ENCODE measurements around the gene C1QL4. TPM values are rescaled to one million over a fixed set of nuclear protein-coding genes. Genes with fewer than 3 reads are reported as not detected.

C1QL4 gene
- total RNA-seq, 2 experiments from 2014 or later: not detected

DNA sequence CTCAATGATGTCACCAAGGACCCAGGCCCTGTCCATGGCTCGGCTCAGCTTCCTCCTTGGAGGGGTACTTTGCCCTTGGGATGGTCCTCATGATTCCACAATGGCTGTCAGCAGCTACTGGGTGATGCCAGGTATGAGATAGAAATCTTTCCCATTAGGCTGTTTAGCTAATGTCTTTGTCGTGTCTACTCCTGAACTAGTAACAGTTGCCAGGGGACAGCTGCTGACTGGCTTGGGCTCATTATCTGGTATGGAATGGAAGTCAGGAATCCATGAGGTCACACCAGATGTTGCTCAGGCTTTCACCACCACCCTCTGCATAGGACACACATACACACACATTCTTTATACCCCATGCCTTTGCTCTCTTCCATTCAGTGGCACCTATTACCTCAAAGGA lies 32.8 kb downstream of the C1QL4 start:
- no peak overlapping the region for H3K27ac Mint-ChIP-seq
- H3K27me3 Mint-ChIP-seq: peaks cover 36% of the 10 kb centered on the region
- H3K9me3 Mint-ChIP-seq (ENCODE audit: low read depth): no peaks in the 10 kb centered on the region
- DNase-seq (no peak), ATAC-seq (no peak)
- CTCF ChIA-PET: interaction anchor here (0.7 to 2.3 kb wide), 7 partner anchors 9 to 43 kb away, joined by 3 to 9 read pairs (median 4); partner anchors contain the start of gene PRPH
- H3K4me3 Mint-ChIP-seq: no peak overlapping the region
- H3K4me1 Mint-ChIP-seq: peaks cover 14% of the 10 kb centered on the region
- H3K36me3 Mint-ChIP-seq: no peaks in the 10 kb centered on the region

DNA sequence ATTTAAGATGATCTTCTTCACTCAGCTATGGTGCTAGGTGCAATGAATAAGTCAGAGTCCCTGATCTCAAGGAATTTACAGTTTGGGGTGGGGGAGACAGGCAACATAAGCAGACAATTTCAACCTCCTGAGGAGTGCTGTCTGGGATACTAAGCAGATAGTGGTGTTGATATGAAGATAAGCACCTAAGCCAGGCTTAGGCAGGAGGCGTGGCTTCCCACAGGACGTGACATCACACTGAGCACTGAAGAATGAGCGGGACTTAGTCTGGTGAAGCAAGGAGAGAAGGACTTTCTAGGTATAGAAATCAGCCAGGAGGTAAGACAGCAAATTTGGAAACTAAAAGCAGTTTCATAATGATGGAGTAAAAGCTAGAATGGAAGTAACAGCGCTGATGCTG lies 35.2 kb downstream of the C1QL4 start:
- DNase-seq (peak; percentile 71), ATAC-seq (peak; percentile 55)
- Mint-ChIP-seq H3K27me3 (peaks cover 40% of the 10 kb centered on the region), H3K27ac (peak overlapping the region; percentile 7), H3K4me3 (no peak overlapping the region), H3K4me1 (peaks cover 20% of the 10 kb centered on the region), H3K9me3 (ENCODE audit: low read depth) (no peaks in the 10 kb centered on the region), H3K36me3 (no peaks in the 10 kb centered on the region)
- CTCF ChIA-PET: interaction anchor here (1.2 to 2.5 kb wide), 3 partner anchors 21 to 45 kb away, joined by 3 to 12 read pairs (median 7); partner anchors contain the start of genes DNAJC22 and TROAP

DNA sequence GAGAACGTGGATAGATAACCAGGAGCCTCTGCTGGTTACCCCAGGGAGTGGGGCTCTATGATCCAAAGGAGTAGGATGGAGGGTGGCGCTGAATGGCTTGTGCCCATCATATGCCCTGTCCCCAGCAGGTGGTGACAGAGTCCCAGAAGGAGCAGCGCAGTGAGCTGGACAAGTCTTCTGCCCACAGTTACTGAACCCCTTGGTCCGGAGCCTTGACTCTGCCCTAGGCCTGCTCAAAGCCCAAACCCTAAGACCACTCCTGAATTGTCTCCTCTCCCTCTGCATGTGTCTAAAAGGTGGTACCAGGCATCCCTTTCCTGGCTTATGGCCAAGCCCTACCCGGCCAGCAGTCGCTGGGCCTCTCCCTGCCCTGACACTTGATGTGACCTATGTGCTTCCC lies 38.8 kb downstream of the C1QL4 start:
- DNase-seq: no peak
- H3K4me1 Mint-ChIP-seq: peaks cover 26% of the 10 kb centered on the region
- CTCF ChIA-PET: interaction anchor here (1.5 to 6.3 kb wide), 6 partner anchors 14 to 60 kb away, joined by 3 to 92 read pairs (median 28); partner anchors contain the start of gene DNAJC22
- ATAC-seq: no peak
- no peaks in the 10 kb centered on the region for H3K36me3 Mint-ChIP-seq
- no peak overlapping the region for H3K27ac Mint-ChIP-seq
- H3K27me3 Mint-ChIP-seq: peaks cover 60% of the 10 kb centered on the region
- peak overlapping the region; percentile 67 for H3K4me3 Mint-ChIP-seq
- H3K9me3 Mint-ChIP-seq (ENCODE audit: low read depth): no peaks in the 10 kb centered on the region

DNA sequence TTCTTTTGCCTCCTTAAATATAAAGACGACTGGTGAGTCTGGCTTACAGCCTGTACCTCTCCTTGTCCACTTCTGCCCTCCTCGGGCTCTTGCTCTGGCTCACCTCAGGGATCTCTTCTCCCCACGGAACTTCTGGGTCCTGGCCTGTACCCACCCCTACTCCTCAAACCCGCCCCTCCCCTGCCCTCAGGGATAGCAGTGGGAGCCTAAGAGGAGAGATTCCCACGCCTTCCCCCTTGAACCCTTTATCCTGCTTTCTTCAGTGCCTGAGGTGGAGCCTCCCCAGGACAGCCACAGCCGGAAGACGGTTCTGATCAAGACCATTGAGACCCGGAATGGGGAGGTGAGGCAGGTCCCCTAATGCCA lies 39.3 kb downstream of the C1QL4 start:
- Mint-ChIP-seq H3K4me1 (peaks cover 26% of the 10 kb centered on the region), H3K9me3 (ENCODE audit: low read depth) (no peaks in the 10 kb centered on the region), H3K36me3 (no peaks in the 10 kb centered on the region), H3K27ac (no peak overlapping the region), H3K4me3 (peak overlapping the region; percentile 67), H3K27me3 (peaks cover 61% of the 10 kb centered on the region)
- CTCF ChIA-PET: interaction anchor here (0.7 to 13.8 kb wide), 18 partner anchors 10 to 234 kb away, joined by 3 to 202 read pairs (median 8); partner anchors contain the start of genes C1QL4, DNAJC22 and TROAP
- DNase-seq (no peak), ATAC-seq (peak; percentile 8)

DNA sequence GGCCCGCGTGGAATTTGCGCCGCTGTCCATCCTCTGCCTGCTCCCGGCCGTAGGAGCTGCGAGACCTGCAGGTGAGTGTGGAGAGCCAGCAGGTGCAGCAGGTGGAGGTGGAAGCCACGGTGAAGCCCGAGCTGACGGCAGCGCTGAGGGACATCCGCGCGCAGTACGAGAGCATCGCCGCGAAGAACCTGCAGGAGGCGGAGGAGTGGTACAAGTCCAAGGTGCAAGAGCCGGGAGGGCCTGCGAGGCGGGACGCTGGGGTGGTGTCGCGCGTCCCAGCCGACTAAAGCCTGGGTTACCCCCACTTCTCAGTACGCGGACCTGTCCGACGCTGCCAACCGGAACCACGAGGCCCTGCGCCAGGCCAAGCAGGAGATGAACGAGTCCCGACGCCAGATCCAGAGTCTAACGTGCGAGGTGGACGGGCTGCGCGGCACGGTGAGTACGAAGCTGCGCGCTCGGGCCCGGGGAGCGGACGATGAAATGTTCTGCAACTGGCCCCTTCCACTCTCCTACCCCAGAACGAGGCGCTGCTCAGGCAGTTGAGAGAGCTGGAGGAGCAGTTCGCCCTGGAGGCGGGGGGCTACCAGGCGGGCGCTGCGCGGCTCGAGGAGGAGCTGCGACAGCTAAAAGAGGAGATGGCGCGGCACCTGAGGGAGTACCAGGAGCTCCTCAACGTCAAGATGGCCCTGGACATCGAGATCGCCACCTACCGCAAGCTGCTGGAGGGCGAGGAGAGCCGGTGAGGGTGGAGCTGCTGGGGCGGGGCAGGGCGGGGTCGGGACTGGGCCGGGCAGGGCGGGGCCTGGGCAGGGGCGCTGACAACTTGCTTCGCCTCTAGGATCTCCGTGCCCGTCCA lies 39.9 kb downstream of the C1QL4 start:
- ATAC-seq: peak; percentile 72
- H3K27me3 Mint-ChIP-seq: peaks cover 63% of the 10 kb centered on the region
- H3K4me1 Mint-ChIP-seq: peaks cover 26% of the 10 kb centered on the region
- H3K27ac Mint-ChIP-seq: no peak overlapping the region
- no peaks in the 10 kb centered on the region for H3K9me3 Mint-ChIP-seq (ENCODE audit: low read depth)
- CTCF ChIA-PET: interaction anchor here (0.6 to 13.8 kb wide), 24 partner anchors 9 to 234 kb away, joined by 3 to 202 read pairs (median 4); partner anchors contain the start of genes C1QL4, DNAJC22 and TROAP
- H3K4me3 Mint-ChIP-seq: peak overlapping the region; percentile 67
- no peaks in the 10 kb centered on the region for H3K36me3 Mint-ChIP-seq
- peak; percentile 64 for DNase-seq

DNA sequence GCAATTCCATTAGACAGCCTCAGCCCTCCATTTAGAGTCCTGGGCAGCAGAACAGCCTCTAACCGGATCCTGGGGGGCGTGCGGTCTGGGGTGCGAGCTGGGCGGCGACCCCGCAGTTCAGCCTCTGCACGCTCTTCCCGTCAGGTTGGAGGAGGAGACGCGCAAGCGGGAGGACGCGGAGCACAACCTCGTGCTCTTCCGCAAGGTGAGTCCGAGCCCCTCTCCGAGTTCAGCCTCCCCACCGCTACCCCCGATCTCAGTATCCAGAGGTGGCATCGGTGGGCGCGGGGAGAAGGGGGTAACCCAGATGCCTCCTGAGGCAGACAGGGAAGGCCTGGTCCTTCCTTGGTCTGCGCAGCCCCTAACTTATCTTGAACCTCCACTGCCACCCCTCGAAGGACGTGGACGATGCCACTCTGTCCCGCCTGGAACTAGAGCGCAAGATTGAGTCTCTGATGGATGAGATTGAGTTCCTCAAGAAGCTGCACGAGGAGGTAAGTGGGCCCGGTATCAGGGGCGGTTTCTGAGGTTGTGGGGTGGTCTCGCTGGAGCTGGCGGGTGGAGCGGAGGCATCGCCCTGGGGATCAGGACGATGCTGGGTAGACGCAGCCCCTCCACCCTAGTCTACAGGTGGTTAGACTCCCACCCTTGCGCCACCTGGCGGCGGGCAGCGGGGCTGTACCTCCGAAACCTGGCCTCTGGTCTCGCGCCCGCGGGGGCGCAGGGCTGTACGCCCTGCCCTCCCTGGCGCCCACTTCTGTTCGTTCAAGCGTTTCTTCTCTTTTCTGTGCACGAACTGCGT lies 40.8 kb downstream of the C1QL4 start:
- ATAC-seq (peak; percentile 71), DNase-seq (peak; percentile 77)
- Mint-ChIP-seq H3K36me3 (no peaks in the 10 kb centered on the region), H3K4me3 (peak overlapping the region; percentile 67), H3K4me1 (peaks cover 20% of the 10 kb centered on the region), H3K27ac (no peak overlapping the region), H3K9me3 (ENCODE audit: low read depth) (no peaks in the 10 kb centered on the region), H3K27me3 (peaks cover 63% of the 10 kb centered on the region)
- CTCF ChIA-PET: interaction anchor here (0.6 to 13.8 kb wide), 30 partner anchors 8 to 408 kb away, joined by 3 to 202 read pairs (median 5); partner anchors contain the start of genes C1QL4, DNAJC22 and TROAP

DNA sequence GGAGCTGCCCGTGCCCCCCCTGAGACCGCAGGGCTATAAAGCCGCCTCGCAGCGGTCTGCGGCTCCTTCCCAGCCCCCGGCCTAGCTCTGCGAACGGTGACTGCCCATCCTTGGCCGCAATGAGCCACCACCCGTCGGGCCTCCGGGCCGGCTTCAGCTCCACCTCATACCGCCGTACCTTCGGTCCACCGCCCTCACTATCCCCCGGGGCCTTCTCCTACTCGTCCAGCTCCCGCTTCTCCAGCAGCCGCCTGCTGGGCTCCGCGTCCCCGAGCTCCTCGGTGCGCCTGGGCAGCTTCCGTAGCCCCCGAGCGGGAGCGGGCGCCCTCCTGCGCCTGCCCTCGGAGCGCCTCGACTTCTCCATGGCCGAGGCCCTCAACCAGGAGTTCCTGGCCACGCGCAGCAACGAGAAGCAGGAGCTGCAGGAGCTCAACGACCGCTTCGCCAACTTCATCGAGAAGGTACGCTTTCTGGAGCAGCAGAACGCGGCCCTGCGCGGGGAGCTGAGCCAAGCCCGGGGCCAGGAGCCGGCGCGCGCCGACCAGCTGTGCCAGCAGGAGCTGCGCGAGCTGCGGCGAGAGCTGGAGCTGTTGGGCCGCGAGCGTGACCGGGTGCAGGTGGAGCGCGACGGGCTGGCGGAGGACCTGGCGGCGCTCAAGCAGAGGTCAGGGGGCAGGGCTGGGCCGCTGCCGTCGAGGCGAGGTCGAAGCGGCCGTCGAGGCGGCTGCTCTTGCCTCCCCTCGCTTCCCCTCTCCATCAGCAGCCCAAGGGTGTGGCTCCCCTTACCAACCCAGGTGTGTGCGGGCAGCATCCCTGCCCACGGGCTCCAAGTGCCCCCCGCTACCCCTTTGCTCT lies 41.7 kb downstream of the C1QL4 start, which contains the start of gene PRPH:
PRPH (plus strand) TSS at position 66 of the 855 bp plus-strand sequence; CDS start at position 120, 54 bp downstream.
- H3K4me1 Mint-ChIP-seq: peaks cover 17% of the 10 kb centered on the region
- DNase-seq: no peak
- H3K36me3 Mint-ChIP-seq: no peaks in the 10 kb centered on the region
- H3K9me3 Mint-ChIP-seq (ENCODE audit: low read depth): no peaks in the 10 kb centered on the region
- no peak within 1 kb of the TSS for H3K27ac Mint-ChIP-seq
- ATAC-seq: no peak
- no peak within 1 kb of the TSS for H3K4me3 Mint-ChIP-seq
- H3K27me3 Mint-ChIP-seq: peaks cover 63% of the 10 kb centered on the region
- CTCF ChIA-PET: interaction anchor here (0.6 to 13.8 kb wide), 21 partner anchors 10 to 409 kb away, joined by 3 to 202 read pairs (median 6); partner anchors contain the start of genes C1QL4, DNAJC22 and TROAP

DNA sequence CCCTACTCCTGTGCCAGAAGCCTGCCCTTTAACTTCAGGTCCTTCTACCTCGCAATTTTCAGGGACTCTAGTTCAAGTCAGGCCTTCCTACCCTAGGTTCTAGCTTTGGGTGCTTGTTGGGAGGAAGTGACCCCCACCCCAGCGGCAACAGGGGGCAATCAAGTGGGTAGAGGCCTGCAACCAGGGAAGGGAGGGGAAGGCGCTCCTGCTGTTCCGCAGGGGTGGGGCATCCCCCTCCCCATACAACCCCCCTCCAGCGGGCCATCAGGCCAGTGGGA lies 42.2 kb downstream of the C1QL4 start:
- Mint-ChIP-seq H3K4me3 (no peak overlapping the region), H3K4me1 (peaks cover 17% of the 10 kb centered on the region), H3K36me3 (no peaks in the 10 kb centered on the region), H3K9me3 (ENCODE audit: low read depth) (no peaks in the 10 kb centered on the region), H3K27ac (no peak overlapping the region), H3K27me3 (peaks cover 63% of the 10 kb centered on the region)
- ATAC-seq: no peak
- CTCF ChIA-PET: interaction anchor here (0.6 to 13.8 kb wide), 15 partner anchors 10 to 219 kb away, joined by 3 to 202 read pairs (median 8); partner anchors contain the start of genes C1QL4, DNAJC22 and TROAP
- no peak for DNase-seq

DNA sequence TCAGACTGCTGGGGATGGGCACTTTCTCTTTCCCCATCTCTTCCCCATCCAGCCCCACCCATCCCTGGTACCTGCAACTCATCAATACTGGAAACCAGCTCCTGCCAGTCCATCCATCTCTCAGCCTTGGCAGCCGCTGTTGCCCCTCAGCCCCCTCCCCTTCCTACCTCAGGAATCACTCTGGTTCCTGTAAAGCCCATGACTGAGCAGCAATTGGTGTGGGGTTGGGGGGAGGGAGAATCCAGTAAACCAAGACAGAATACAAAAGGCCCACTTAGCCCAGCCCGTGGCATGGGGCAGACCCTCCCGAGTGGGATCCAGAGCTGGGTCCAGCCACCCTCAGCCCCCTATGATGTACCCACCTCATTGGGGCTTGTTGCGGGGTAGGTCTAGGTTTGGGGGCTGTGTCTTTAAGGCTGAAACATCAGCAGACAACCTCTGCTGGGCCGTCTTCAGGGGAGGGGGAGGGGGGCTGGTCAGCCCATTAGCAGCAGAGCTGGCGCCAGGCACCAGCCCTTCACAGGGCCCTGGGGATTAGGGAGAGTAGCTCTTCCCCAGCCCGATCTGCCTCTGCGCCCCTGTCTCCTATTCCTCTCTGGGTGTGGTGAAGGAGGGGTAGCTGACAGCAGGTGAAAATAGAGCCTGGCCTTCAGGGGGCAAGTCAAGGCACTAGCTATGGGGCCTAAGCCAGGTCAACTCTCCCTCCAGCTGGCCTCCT lies 42.7 kb downstream of the C1QL4 start:
- Mint-ChIP-seq H3K36me3 (no peaks in the 10 kb centered on the region), H3K27me3 (peaks cover 63% of the 10 kb centered on the region), H3K4me3 (no peak overlapping the region), H3K4me1 (peaks cover 17% of the 10 kb centered on the region), H3K9me3 (ENCODE audit: low read depth) (no peaks in the 10 kb centered on the region), H3K27ac (no peak overlapping the region)
- CTCF ChIA-PET: interaction anchor here (0.8 to 13.8 kb wide), 15 partner anchors 11 to 220 kb away, joined by 3 to 202 read pairs (median 13); partner anchors contain the start of genes C1QL4, DNAJC22 and TROAP
- no peak for ATAC-seq
- DNase-seq: no peak

DNA sequence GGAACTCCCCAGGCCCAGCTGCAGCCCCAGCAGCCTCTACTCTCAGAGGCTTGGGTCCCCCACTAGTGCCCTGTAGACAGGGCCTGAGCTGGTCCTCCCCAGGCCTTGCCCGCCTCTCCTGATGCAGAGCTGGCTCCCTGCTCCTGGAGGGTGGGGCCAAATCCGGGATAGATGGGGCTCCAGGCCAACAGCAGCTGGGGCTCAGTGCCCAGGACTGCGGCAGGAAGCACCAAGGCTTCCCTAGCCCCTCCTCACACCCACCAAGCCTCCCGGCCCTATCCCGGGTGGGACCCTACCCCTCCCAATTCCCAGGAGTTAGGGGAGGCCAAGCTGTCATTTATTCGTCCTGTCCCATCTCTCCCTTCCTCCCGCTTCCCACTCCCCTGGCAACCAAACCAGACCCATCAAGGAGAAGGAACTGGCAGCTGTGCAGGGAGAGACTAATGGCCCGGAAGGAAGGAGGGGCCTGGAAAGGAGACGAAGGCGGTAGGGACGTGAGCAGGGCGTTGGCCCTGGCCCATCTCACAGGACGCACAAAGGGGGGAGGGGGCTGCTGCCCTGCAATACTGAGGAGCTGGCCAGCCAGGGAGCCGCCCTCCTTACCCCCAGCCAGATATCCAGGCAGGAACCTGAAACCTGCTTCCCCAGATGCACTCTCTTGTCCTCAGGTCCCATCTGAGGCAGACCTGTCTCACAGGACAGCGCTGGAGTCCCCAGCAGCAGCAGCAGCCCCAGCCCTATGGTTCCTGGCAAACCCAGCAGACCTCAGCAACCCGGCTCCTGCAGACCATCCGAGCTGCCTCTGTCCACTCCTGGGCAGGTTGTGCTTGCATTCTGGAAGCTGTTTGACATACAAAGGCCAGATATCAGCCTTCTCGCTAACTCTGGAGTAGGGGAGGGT lies 43.7 kb downstream of the C1QL4 start:
- ATAC-seq (no peak), DNase-seq (no peak)
- no peak overlapping the region for H3K4me3 Mint-ChIP-seq
- H3K36me3 Mint-ChIP-seq: no peaks in the 10 kb centered on the region
- peaks cover 17% of the 10 kb centered on the region for H3K4me1 Mint-ChIP-seq
- peaks cover 59% of the 10 kb centered on the region for H3K27me3 Mint-ChIP-seq
- H3K9me3 Mint-ChIP-seq (ENCODE audit: low read depth): no peaks in the 10 kb centered on the region
- CTCF ChIA-PET: interaction anchor here (1.0 to 13.8 kb wide), 7 partner anchors 29 to 220 kb away, joined by 3 to 202 read pairs (median 35); partner anchors contain the start of genes C1QL4, DNAJC22 and TROAP
- H3K27ac Mint-ChIP-seq: no peak overlapping the region

DNA sequence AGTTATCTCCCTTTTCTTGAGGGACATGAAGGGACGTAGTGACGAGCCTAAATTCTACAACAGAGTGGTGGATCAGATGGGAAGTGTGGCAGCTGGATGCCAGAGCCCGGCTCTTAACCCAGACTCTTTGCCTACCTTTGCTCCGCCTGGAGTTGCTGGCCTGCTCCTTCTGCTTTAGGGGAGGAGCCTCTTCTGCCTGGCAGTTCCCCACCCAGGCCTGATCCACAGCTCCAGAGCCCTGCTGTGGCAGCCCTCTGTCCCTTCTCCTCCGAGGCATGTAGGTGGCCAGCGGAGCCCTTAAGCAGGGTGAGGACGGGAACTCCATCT lies 44.3 kb downstream of the C1QL4 start:
- Mint-ChIP-seq H3K27ac (no peak overlapping the region), H3K9me3 (ENCODE audit: low read depth) (no peaks in the 10 kb centered on the region), H3K4me3 (no peak overlapping the region), H3K4me1 (peaks cover 16% of the 10 kb centered on the region), H3K36me3 (no peaks in the 10 kb centered on the region), H3K27me3 (peaks cover 59% of the 10 kb centered on the region)
- CTCF ChIA-PET: interaction anchor here (1.0 to 13.8 kb wide), 6 partner anchors 42 to 221 kb away, joined by 3 to 202 read pairs (median 39); partner anchors contain the start of genes C1QL4 and DNAJC22
- DNase-seq (no peak), ATAC-seq (no peak)
